Esophagus squamous epithelium (tissue), 5 donors: Measurements from ENCODE around the gene KLK14. TPM values are rescaled to one million over a fixed set of nuclear protein-coding genes. Genes with fewer than 3 reads are reported as not detected.

ENCODE experiments used
- DNase-seq: peaks from one replicate; lab custom pipeline; 2025; lab: John Stamatoyannopoulos, UW
- H3K27ac ChIP-seq, 4 donors: fragments of 200-600 bp; sonication (generic); one replicate each; pipeline ENCODE4 v1.5.1; 2016 to 2019; ENCODE audit warnings: mild to moderate bottlenecking in 1 of 4
- H3K27me3 ChIP-seq, 4 donors: fragments of 200-600 bp; sonication (generic); 1 replicate in 3 of 4; 2 replicates in 1 of 4; pipeline versions ENCODE4 v1.5.1 to v1.6.0; 2017 to 2021; ENCODE audit warnings: antibody characterized with exemption in 1 of 4
- H3K36me3 ChIP-seq, 3 donors: fragments of 200-600 bp; sonication (generic); one replicate each; pipeline ENCODE4 v1.5.1; 2016 to 2019
- H3K4me1 ChIP-seq, 3 donors: fragments of 200-600 bp; sonication (generic); one replicate each; pipeline ENCODE4 v1.5.1; 2017 to 2019
- H3K4me3 ChIP-seq, 4 donors: fragments of 200-600 bp; sonication (generic); 1 replicate in 3 of 4; 2 replicates in 1 of 4; pipeline ENCODE4 v1.5.1; 2016 to 2019; ENCODE audit warnings: mild to moderate bottlenecking in 2 of 4, moderate library complexity in 1 of 4
- H3K9me3 ChIP-seq, 3 donors: fragments of 200-600 bp; sonication (generic); one replicate each; pipeline ENCODE4 v1.5.1; 2016 to 2019
- POLR2A ChIP-seq, 4 donors: fragments of 450-650 bp; IDR thresholded peaks; one replicate each; pipeline ENCODE4 v1.6.1; 2017; ENCODE audit warnings: antibody characterized with exemption in 4 of 4, mild to moderate bottlenecking in 4 of 4, moderate library complexity in 3 of 4
- WGBS, 2 donors: methylation state at CpG; one replicate each; pipeline ENCODE4 v1.1.5; 2018; 5-methylcytosine and 5-hydroxymethylcytosine counted together
- intact Hi-C: fragments of 100-400 bp; cut with DNase I; formaldehyde crosslinking; loops from one replicate; pipeline ENCODE4 v1.15.0; 2022
- total RNA-seq, 4 donors: library from RNA; depleted of rRNA; stranded (reverse); fragments of >200 nt; gene quantifications; one replicate each; pipeline ENCODE4 v1.1.0, GENCODE V29; 2016
- TF ChIP-seq, protein P1 (sequence below), 6 experiments: fragments of 450-650 bp in 4 of 6; fragments of 200-600 bp in 2 of 6; sonication (generic) in 2 of 6; IDR thresholded peaks; one replicate each; pipeline ENCODE4 v1.5.1; 2016 to 2019; ENCODE audit warnings: antibody characterized with exemption in 6 of 6, mild to moderate bottlenecking in 4 of 6, moderate library complexity in 4 of 6
- donor health status: DM: yes; HTN: yes; CAD: no.

Gene KLK14
- total RNA-seq, 4 donors from 2014 or later: 0.66 TPM; not detected in 3

DNA sequence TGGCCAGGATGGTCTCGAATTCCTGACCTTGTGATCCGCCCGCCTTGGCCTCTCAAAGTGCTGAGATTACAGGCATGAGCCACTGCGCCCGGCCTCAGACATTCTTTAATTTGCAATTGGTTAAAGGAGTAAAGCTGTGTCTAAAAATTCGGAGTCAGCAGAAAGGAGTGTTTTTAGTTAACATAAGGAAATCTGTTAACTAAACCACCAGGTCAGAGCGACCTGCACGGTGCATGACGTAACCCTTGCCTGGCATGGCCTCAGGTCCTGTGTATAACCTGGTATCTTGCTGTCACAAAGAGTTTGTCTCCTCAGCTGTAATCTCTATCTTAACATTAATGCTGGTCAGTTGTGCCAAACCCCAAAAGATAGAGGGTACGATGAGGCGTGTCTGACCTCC is 38.4 kb downstream of the KLK14 start:
- intact Hi-C loops: no loop called here
- Histone ChIP-seq H3K36me3 (no peaks in the 10 kb centered on the region), H3K27me3 (no peaks in the 10 kb centered on the region), H3K27ac (no peak overlapping the region), H3K4me1 (peaks cover 0 to 7% (median 0%) of the 10 kb centered on the region in 3 donors), H3K9me3 (no peaks in the 10 kb centered on the region), H3K4me3 (no peak overlapping the region)
- 83 to 85% methylated on average over 11 of the region's 11 CpGs for WGBS, 2 donors
- DNase-seq: no peak
- TF ChIP-seq, protein P1, sequence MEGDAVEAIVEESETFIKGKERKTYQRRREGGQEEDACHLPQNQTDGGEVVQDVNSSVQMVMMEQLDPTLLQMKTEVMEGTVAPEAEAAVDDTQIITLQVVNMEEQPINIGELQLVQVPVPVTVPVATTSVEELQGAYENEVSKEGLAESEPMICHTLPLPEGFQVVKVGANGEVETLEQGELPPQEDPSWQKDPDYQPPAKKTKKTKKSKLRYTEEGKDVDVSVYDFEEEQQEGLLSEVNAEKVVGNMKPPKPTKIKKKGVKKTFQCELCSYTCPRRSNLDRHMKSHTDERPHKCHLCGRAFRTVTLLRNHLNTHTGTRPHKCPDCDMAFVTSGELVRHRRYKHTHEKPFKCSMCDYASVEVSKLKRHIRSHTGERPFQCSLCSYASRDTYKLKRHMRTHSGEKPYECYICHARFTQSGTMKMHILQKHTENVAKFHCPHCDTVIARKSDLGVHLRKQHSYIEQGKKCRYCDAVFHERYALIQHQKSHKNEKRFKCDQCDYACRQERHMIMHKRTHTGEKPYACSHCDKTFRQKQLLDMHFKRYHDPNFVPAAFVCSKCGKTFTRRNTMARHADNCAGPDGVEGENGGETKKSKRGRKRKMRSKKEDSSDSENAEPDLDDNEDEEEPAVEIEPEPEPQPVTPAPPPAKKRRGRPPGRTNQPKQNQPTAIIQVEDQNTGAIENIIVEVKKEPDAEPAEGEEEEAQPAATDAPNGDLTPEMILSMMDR (IDR thresholded peaks at IDR 0.05): no peak
- TF ChIP-seq POLR2A (IDR thresholded peaks at IDR 0.05): no peak

DNA sequence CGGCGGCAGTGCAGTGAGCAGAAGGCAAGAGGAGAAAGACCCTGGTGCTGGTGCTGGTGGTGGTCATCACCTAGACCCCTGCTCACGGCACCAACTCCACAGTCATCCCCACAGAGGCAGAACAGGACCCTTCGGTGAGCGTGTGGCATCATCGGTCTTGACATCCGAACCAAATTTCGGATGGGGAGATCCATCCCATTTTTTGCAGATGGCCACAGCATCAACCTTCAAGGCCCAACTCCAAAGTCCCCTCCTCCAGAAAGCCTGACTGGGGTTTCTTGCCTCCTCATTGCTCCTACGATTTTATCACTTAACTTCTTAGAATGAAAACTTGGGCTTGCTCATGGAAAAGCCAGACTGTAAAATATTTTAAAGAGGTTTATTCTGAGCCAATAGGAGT is 39.2 kb downstream of the KLK14 start:
- H3K27ac ChIP-seq: no peak overlapping the region
- peaks cover 0 to 11% (median 0%) of the 10 kb centered on the region in 3 donors for H3K4me1 ChIP-seq
- no peak overlapping the region for H3K4me3 ChIP-seq
- no peaks in the 10 kb centered on the region for H3K36me3 ChIP-seq
- 76 to 85% methylated on average over 9 of the region's 9 CpGs for WGBS, 2 donors
- no peaks in the 10 kb centered on the region for H3K9me3 ChIP-seq
- TF ChIP-seq POLR2A (IDR thresholded peaks at IDR 0.05): no peak
- TF ChIP-seq, protein P1 (IDR thresholded peaks at IDR 0.05): no peak
- H3K27me3 ChIP-seq: no peaks in the 10 kb centered on the region
- DNase-seq: no peak
- intact Hi-C loops: no loop called here

DNA sequence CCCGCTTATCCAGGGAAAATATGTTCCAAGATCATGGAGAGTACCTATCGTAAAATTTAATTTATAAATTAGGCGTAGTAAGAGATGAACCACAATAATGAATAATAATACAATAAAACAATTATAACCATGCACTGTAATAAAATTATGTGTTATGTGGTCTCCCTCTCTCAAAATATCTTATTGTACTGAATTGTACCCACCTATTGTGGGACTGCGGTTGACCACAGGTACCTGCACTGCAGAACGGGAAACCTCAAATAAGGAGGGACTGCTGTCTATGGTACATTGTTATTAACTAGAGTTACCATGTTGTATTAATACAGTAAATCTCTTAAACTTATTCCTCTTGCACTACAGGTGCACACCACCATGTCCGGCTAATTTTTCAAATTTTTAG is 42.5 kb downstream of the KLK14 start:
- DNase-seq: no peak
- no peak overlapping the region for H3K4me3 ChIP-seq
- H3K27ac ChIP-seq: no peak overlapping the region
- no peaks in the 10 kb centered on the region for H3K9me3 ChIP-seq
- WGBS, 2 donors: 86 to 87% methylated on average over 6 of the region's 6 CpGs
- peaks cover 0 to 4% (median 0%) of the 10 kb centered on the region in 4 donors for H3K27me3 ChIP-seq
- H3K36me3 ChIP-seq: no peaks in the 10 kb centered on the region
- intact Hi-C loops: no loop called here
- TF ChIP-seq, protein P1 (IDR thresholded peaks at IDR 0.05): no peak
- TF ChIP-seq POLR2A (IDR thresholded peaks at IDR 0.05): no peak
- H3K4me1 ChIP-seq: peaks cover 0 to 16% (median 0%) of the 10 kb centered on the region in 3 donors

DNA sequence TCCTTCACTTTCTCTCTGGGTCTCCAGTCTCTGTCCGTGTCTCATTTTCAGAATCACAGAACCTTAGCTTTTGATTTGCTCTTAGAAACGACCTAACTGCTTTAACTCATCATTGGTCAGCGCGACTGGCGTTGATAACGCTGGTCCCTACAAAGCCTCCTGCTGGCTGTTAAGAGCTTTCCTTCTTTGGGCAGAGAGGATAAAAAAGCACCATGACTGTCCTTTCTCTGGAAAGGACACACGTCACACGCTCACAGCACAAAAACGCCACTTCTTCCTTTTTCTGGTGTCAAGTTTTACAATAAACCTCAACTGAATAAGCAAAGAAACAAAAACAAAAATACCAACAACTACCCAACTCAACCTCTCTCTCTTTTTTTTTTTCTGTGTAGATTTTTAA is 46.2 kb downstream of the KLK14 start:
- peaks cover 0 to 26% (median 0%) of the 10 kb centered on the region in 3 donors for H3K4me1 ChIP-seq
- no peaks in the 10 kb centered on the region for H3K36me3 ChIP-seq
- no peak overlapping the region for H3K4me3 ChIP-seq
- TF ChIP-seq POLR2A (IDR thresholded peaks at IDR 0.05): no peak
- TF ChIP-seq, protein P1 (IDR thresholded peaks at IDR 0.05): no peak
- H3K27ac ChIP-seq: no peak overlapping the region
- intact Hi-C loops: no loop called here
- peaks cover 0 to 12% (median 0%) of the 10 kb centered on the region in 4 donors for H3K27me3 ChIP-seq
- no peaks in the 10 kb centered on the region for H3K9me3 ChIP-seq
- 61 to 65% methylated on average over 9 of the region's 9 CpGs for WGBS, 2 donors
- DNase-seq: no peak

DNA sequence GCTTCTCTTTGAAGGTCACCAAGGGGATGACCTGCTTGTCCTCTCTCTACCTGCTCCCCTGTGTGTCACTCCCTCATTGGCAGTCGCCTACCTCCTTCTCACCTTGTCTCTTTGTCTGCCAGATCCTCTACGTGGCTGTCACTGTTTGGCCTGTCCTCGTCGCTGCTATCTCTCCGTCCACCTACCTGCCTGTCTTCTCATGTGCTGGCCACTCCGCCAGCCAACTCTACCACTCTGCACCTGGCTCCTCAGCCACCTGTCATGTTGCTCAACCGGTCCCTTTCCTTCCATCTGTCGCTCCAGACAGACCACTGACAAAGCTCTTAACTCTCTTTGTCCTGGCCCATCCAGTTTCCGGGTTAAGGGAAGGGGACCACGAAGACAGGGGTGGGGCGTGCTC is 48.0 kb downstream of the KLK14 start, which contains the start of gene KLK12:
Gene KLK12, minus strand, starts transcription at position 299 of the 400 bp plus-strand sequence. CDS start 381 bp downstream, outside the sequence.
- Histone ChIP-seq H3K4me1 (peaks cover 0 to 26% (median 0%) of the 10 kb centered on the region in 3 donors), H3K27ac (peak within 1 kb of the TSS in 3 of 4 donors; percentile 43 to 79 (median 72)), H3K9me3 (no peaks in the 10 kb centered on the region), H3K36me3 (no peaks in the 10 kb centered on the region), H3K4me3 (peak within 1 kb of the TSS in 3 of 4 donors; percentile 3 to 33 (median 28)), H3K27me3 (peaks cover 0 to 16% (median 0%) of the 10 kb centered on the region in 4 donors)
- WGBS, 2 donors: 45 to 51% methylated on average over 10 to 11 of the region's 11 CpGs
- TF ChIP-seq POLR2A (IDR thresholded peaks at IDR 0.05): no peak
- TF ChIP-seq, protein P1 (IDR thresholded peaks at IDR 0.05): no peak
- intact Hi-C loops: no loop called here
- DNase-seq: no peak
